RWPE1 (cell line): ENCODE data around the gene FSIP1.

Experiments used
- CTCF ChIA-PET: fragments of 350-600 bp; sonication (Branson Sonifier 250); formaldehyde crosslinking; extraction: SDS; loops from one replicate; lab custom pipeline; 2021; lab: Yijun Ruan, JAX
- POLR2A ChIA-PET: fragments of 400-600 bp; formaldehyde crosslinking; extraction: SDS; loops from one replicate; lab custom pipeline; 2020; ENCODE audit warnings: antibody characterized with exemption; ENCODE audit not compliant: low non-redundant PET; lab: Yijun Ruan, JAX
- DNase-seq: peaks from one replicate; pipeline ENCODE4 v3.0.0; 2012; ENCODE audit warnings: low spot score
- H3K27ac ChIP-seq: fragments of 450-650 bp; 2 replicates; pipeline ENCODE4 v1.5.1; 2017
- CTCF ChIP-seq: fragments of 450-650 bp; conservative IDR thresholded peaks from 2 replicates; pipeline ENCODE4 v1.5.1; 2017; ENCODE audit warnings: low read depth, mild to moderate bottlenecking

Gene FSIP1

GRCh38 chr15:39595338-39596221 is 187.1 kb downstream of the FSIP1 start:
- ChIA-PET CTCF (interaction anchor here (1.0 kb wide), 1 partner anchor 11 kb away, joined by 4 read pairs; no protein-coding TSS in a partner anchor), POLR2A (no interaction called here)
- no peak for DNase-seq
- peak overlapping the region; percentile 47 for H3K27ac ChIP-seq
- no peak for TF ChIP-seq CTCF

GRCh38 chr15:39594446-39595337 is 187.9 kb downstream of the FSIP1 start:
- POLR2A ChIA-PET = no interaction called here
- CTCF ChIA-PET = interaction anchor here (0.6 kb wide), 2 partner anchors 9 to 92 kb away, joined by 3 to 5 read pairs; no protein-coding TSS in a partner anchor
- no peak for DNase-seq
- no peak overlapping the region for H3K27ac ChIP-seq
- no peak for TF ChIP-seq CTCF

DNA sequence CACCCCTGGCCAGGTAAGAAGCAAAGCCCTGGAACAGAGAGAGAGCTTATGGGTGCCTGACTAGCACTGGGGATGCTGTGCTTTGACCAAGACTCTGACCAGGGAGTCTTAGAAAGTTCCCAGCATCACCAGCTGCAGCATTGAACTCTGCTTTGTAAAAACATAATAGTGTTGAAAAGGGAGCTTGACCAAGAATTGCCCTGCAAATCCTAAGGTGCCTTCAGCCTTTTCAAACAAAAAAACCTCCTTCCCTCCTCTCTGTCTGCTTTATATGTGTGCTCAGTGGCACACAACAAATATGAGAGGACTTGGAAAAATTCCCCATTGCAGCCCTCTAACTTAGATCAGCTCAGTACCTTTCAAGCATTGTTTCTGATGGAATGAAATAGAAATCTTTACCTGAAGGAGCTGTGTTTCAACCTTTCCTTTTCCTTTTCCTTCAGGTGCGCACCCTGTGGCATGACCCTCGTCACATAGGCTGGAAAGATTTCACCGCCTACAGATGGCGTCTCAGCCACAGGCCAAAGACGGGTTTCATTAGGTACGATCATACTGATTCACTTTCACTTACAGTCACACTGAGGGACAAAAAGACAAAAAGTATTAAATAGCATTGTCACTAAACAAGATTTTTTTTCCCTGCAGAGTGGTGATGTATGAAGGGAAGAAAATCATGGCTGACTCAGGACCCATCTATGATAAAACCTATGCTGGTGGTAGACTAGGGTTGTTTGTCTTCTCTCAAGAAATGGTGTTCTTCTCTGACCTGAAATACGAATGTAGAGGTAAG is 188.8 kb downstream of the FSIP1 start:
- POLR2A ChIA-PET = no interaction called here

GRCh38 chr15:39593071-39593655 is 189.5 kb downstream of the FSIP1 start:
- H3K27ac ChIP-seq = peak overlapping the region; percentile 67
- ChIA-PET POLR2A (no interaction called here), CTCF (no interaction called here)
- DNase-seq = no peak
- TF ChIP-seq CTCF = no peak

More for the DNA sequence above, 188.8 kb downstream of the FSIP1 start:
- DNase-seq = no peak
- no peak for TF ChIP-seq CTCF
- peak overlapping the region; percentile 67 for H3K27ac ChIP-seq
- CTCF ChIA-PET = interaction anchor here (0.6 kb wide), 1 partner anchor 93 kb away, joined by 3 read pairs; no protein-coding TSS in a partner anchor

DNA sequence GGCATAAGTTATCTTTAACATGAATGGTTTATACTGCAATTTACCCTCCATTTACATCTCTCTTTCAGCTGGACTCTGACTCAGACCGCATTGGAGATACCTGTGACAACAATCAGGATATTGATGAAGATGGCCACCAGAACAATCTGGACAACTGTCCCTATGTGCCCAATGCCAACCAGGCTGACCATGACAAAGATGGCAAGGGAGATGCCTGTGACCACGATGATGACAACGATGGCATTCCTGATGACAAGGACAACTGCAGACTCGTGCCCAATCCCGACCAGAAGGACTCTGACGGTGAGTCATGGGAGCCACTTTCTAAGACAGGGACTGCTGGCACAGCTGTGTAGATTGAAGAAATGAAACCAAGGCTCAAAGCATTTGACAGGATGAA is 190.1 kb downstream of the FSIP1 start:
- no peak for DNase-seq
- CTCF ChIA-PET = no interaction called here
- peak overlapping the region; percentile 67 for H3K27ac ChIP-seq
- no peak for TF ChIP-seq CTCF
- POLR2A ChIA-PET = no interaction called here
